Fibroblast of lung (primary cell): ENCODE results near the gene LRTM1. TPM values are rescaled to one million over a fixed set of nuclear protein-coding genes. Genes with fewer than 3 reads are reported as not detected.

Experiments used
- DNase-seq, 2 donors: peaks; one replicate each; pipeline versions ENCODE4 v3.0.0 to v3.0.0-alpha.2; 2010; ENCODE audit warnings: low read depth in 2 of 2
- H2AFZ ChIP-seq: 2 replicates; pipeline ENCODE4 v1.5.1; 2012; ENCODE audit warnings: low read length, control low read depth, inconsistent platforms
- H3K27ac ChIP-seq: 2 replicates; pipeline ENCODE4 v1.5.1; 2011; ENCODE audit warnings: low read length, control low read depth; ENCODE audit not compliant: insufficient read depth
- H3K27me3 ChIP-seq: 2 replicates; pipeline ENCODE4 v1.5.1; 2011; ENCODE audit warnings: mild to moderate bottlenecking, low read length; ENCODE audit not compliant: control insufficient read depth, insufficient read depth
- H3K36me3 ChIP-seq: 2 replicates; pipeline ENCODE4 v1.5.1; 2011; ENCODE audit warnings: low read length; ENCODE audit not compliant: control insufficient read depth, insufficient read depth
- H3K4me1 ChIP-seq: 2 replicates; pipeline ENCODE4 v1.5.1; 2011; ENCODE audit warnings: low read length; ENCODE audit not compliant: control insufficient read depth, insufficient read depth; ENCODE audit errors: extremely low read depth
- H3K4me2 ChIP-seq: 2 replicates; pipeline ENCODE4 v1.5.1; 2011; ENCODE audit warnings: low read length, control low read depth; ENCODE audit not compliant: insufficient read depth; ENCODE audit errors: extremely low read depth
- H3K4me3 ChIP-seq, 4 experiments: fragments of 200-600 bp in 1 of 4; sonication (generic) in 1 of 4; replicated peaks in 1 of 4; 2 replicates each; pipeline ENCODE4 v1.5.1; 2011 to 2016; ENCODE audit warnings: low read length in 4 of 4, low read depth in 3 of 4, mild to moderate bottlenecking in 3 of 4, control low read depth in 2 of 4, inconsistent platforms in 1 of 4, mixed read lengths in 1 of 4; ENCODE audit not compliant: insufficient read depth in 1 of 4; ENCODE audit errors: control extremely low read depth in 1 of 4
- H3K79me2 ChIP-seq: 2 replicates; pipeline ENCODE4 v1.5.1; 2012; ENCODE audit warnings: mild to moderate bottlenecking, low read length, inconsistent platforms; ENCODE audit not compliant: control insufficient read depth, insufficient read depth
- H3K9ac ChIP-seq: 2 replicates; pipeline ENCODE4 v1.5.1; 2011; ENCODE audit warnings: mild to moderate bottlenecking, low read length, control low read depth; ENCODE audit not compliant: insufficient read depth
- H3K9me3 ChIP-seq: 2 replicates; pipeline ENCODE4 v1.5.1; 2012; ENCODE audit warnings: low read depth, low read length; ENCODE audit not compliant: control insufficient read depth, insufficient read depth
- H4K20me1 ChIP-seq: 2 replicates; pipeline ENCODE4 v1.5.1; 2011; ENCODE audit warnings: low read length; ENCODE audit not compliant: control insufficient read depth, insufficient read depth; ENCODE audit errors: extremely low read depth
- EZH2 ChIP-seq: IDR thresholded peaks from 2 replicates; pipeline ENCODE4 v1.5.1; 2012; ENCODE audit warnings: low read length, control low read depth, mild to moderate bottlenecking; ENCODE audit errors: missing control alignments
- polyA plus RNA-seq, 2 donors: library from polyadenylated mRNA; depleted of rRNA in 1 of 2; stranded (reverse) in 1 of 2; unstranded in 1 of 2; fragments of >200 nt; gene quantifications; 2 replicates each; pipeline ENCODE4 v1.2.1, GENCODE V29; 2011 to 2012; ENCODE audit warnings: missing spikeins in 1 of 2
- total RNA-seq: library from RNA; depleted of rRNA; stranded (reverse); fragments of >200 nt; gene quantifications from 2 replicates; pipeline ENCODE4 v1.2.1, GENCODE V29; 2014
- TF ChIP-seq, protein P1 (sequence below), 2 donors: IDR thresholded peaks in 1 of 2; conservative IDR thresholded peaks in 1 of 2; 1 replicate in 1 of 2; 2 replicates in 1 of 2; pipeline ENCODE4 v1.5.1; 2011 to 2012; ENCODE audit warnings: low read length in 2 of 2, control low read depth in 1 of 2, inconsistent platforms in 1 of 2, low read depth in 1 of 2, mild to moderate bottlenecking in 1 of 2

Gene LRTM1
- total and polyA plus RNA-seq, 2 donors (not counting 1 experiment from before 2014, with no cell fraction given), result 0.43 TPM; not detected in 1

DNA sequence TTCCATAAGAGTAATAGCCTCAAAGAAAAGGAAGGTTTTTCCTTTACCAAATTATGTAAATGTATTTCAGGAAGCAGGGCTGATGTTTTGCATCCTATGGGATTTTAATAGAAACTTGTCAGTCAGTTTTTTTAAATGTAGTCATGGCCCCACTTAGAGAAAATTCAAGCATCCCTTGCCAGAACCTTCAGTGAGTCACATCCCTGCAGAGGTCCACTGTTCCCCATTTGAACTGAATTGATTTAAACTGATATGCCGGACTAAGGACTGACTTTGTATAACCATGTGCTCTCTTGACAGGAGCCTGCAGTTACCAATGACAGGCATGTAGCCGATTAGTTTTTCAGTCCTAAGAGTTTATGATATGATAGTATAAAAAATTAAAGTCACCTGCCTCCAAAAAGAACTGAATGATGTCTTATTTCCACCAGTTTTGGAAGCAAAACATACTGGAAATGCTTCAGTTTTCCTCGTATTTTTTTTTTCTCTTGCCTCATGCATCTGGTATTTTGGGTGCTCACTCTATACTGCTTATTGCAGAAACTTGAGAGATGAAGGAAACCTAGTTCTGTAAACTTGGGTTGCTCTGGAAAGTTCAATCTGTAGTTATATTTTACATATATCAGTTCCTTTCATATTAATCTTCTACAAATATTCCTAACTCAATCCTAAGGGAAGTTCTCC is 30.7 kb downstream of the LRTM1 start:
- Histone ChIP-seq H3K9ac (no peak overlapping the region), H3K27me3 (no peaks in the 10 kb centered on the region), H3K36me3 (no peaks in the 10 kb centered on the region), H3K4me3 (no peak overlapping the region), H2AFZ (no peak overlapping the region), H3K79me2 (no peaks in the 10 kb centered on the region), H4K20me1 (no peaks in the 10 kb centered on the region), H3K4me1 (peaks cover 14% of the 10 kb centered on the region), H3K4me2 (no peak overlapping the region), H3K9me3 (no peaks in the 10 kb centered on the region), H3K27ac (no peak overlapping the region)
- TF ChIP-seq, protein P1, sequence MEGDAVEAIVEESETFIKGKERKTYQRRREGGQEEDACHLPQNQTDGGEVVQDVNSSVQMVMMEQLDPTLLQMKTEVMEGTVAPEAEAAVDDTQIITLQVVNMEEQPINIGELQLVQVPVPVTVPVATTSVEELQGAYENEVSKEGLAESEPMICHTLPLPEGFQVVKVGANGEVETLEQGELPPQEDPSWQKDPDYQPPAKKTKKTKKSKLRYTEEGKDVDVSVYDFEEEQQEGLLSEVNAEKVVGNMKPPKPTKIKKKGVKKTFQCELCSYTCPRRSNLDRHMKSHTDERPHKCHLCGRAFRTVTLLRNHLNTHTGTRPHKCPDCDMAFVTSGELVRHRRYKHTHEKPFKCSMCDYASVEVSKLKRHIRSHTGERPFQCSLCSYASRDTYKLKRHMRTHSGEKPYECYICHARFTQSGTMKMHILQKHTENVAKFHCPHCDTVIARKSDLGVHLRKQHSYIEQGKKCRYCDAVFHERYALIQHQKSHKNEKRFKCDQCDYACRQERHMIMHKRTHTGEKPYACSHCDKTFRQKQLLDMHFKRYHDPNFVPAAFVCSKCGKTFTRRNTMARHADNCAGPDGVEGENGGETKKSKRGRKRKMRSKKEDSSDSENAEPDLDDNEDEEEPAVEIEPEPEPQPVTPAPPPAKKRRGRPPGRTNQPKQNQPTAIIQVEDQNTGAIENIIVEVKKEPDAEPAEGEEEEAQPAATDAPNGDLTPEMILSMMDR (conservative IDR thresholded peaks at IDR 0.05 in 1 of 2, IDR thresholded peaks at IDR 0.05 in 1 of 2; ENCODE audit: low read depth in 1 of 2, low read length in 2 of 2), result no peak
- TF ChIP-seq EZH2, result no peak
- peak; percentile 79 to 88 for DNase-seq

GRCh38 chr3:54895613-54896012 is 32.2 kb downstream of the LRTM1 start:
- Histone ChIP-seq H3K27me3 (no peaks in the 10 kb centered on the region), H3K27ac (no peak overlapping the region), H3K4me3 (no peak overlapping the region), H3K9me3 (no peaks in the 10 kb centered on the region), H3K36me3 (no peaks in the 10 kb centered on the region), H3K4me1 (peaks cover 22% of the 10 kb centered on the region), H2AFZ (no peak overlapping the region), H3K79me2 (no peaks in the 10 kb centered on the region), H4K20me1 (no peaks in the 10 kb centered on the region), H3K4me2 (no peak overlapping the region), H3K9ac (no peak overlapping the region)
- TF ChIP-seq, protein P1 (conservative IDR thresholded peaks at IDR 0.05 in 1 of 2, IDR thresholded peaks at IDR 0.05 in 1 of 2; ENCODE audit: low read depth in 1 of 2, low read length in 2 of 2), result no peak
- TF ChIP-seq EZH2, result no peak
- DNase-seq, result no peak

GRCh38 chr3:54892168-54892567 is 35.7 kb downstream of the LRTM1 start:
- H4K20me1 ChIP-seq, result no peaks in the 10 kb centered on the region
- no peak for TF ChIP-seq EZH2
- TF ChIP-seq, protein P1 (conservative IDR thresholded peaks at IDR 0.05 in 1 of 2, IDR thresholded peaks at IDR 0.05 in 1 of 2; ENCODE audit: low read depth in 1 of 2, low read length in 2 of 2), result no peak
- H3K4me3 ChIP-seq, result no peak overlapping the region
- H2AFZ ChIP-seq, result no peak overlapping the region
- H3K27me3 ChIP-seq, result no peaks in the 10 kb centered on the region
- no peaks in the 10 kb centered on the region for H3K9me3 ChIP-seq
- no peak overlapping the region for H3K27ac ChIP-seq
- H3K36me3 ChIP-seq, result no peaks in the 10 kb centered on the region
- H3K4me1 ChIP-seq, result peaks cover 20% of the 10 kb centered on the region
- DNase-seq, result no peak
- no peak overlapping the region for H3K4me2 ChIP-seq
- no peak overlapping the region for H3K9ac ChIP-seq
- H3K79me2 ChIP-seq, result no peaks in the 10 kb centered on the region
